Gastrocnemius medialis (tissue), 4 donors: ENCODE data around the gene PCNX2.

ENCODE experiments used
- POLR2A ChIP-seq, 2 donors: fragments of 450-650 bp; IDR thresholded peaks; one replicate each; pipeline ENCODE4 v1.6.1; 2017; ENCODE audit warnings: antibody characterized with exemption in 2 of 2, mild to moderate bottlenecking in 2 of 2, moderate library complexity in 2 of 2
- TF ChIP-seq, protein P1 (sequence below), 5 experiments: fragments of 450-650 bp in 3 of 5; fragments of 200-600 bp in 2 of 5; sonication (generic) in 2 of 5; IDR thresholded peaks in 4 of 5; conservative IDR thresholded peaks in 1 of 5; 1 replicate in 4 of 5; 2 replicates in 1 of 5; pipeline ENCODE4 v1.5.1; 2016 to 2019; ENCODE audit warnings: antibody characterized with exemption in 5 of 5, mild to moderate bottlenecking in 3 of 5, moderate library complexity in 3 of 5

DNA sequence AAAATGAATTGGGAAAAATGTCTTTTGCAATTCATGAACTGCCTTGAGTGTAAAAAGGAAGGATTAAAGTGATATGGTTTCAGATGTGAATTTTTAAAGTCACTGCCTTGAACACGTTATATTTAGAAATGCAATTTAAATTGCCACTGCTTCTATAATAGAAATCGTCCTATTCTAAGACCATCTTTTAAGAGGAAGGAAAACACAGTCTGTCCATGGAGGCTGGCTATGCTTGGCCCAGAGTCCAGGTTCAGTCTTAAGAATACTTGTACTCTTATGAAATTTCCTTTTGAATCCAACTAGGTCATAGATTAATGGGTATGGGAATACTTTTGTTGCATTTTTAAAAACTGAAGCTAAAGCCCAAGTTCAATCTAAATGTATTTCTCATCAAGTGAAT, 86.0 kb downstream of the PCNX2 start:
- TF ChIP-seq, protein P1, sequence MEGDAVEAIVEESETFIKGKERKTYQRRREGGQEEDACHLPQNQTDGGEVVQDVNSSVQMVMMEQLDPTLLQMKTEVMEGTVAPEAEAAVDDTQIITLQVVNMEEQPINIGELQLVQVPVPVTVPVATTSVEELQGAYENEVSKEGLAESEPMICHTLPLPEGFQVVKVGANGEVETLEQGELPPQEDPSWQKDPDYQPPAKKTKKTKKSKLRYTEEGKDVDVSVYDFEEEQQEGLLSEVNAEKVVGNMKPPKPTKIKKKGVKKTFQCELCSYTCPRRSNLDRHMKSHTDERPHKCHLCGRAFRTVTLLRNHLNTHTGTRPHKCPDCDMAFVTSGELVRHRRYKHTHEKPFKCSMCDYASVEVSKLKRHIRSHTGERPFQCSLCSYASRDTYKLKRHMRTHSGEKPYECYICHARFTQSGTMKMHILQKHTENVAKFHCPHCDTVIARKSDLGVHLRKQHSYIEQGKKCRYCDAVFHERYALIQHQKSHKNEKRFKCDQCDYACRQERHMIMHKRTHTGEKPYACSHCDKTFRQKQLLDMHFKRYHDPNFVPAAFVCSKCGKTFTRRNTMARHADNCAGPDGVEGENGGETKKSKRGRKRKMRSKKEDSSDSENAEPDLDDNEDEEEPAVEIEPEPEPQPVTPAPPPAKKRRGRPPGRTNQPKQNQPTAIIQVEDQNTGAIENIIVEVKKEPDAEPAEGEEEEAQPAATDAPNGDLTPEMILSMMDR (IDR thresholded peaks at IDR 0.05 in 4 of 5, conservative IDR thresholded peaks at IDR 0.05 in 1 of 5): no peak
- no peak for TF ChIP-seq POLR2A (IDR thresholded peaks at IDR 0.05)
